Smooth muscle cell (in vitro differentiated cells): ENCODE data around the gene PGAM5. TPM values are rescaled to one million over a fixed set of nuclear protein-coding genes. Genes with fewer than 3 reads are reported as not detected.

Experiments
- DNase-seq: peaks from one replicate; lab custom pipeline; 2025; ENCODE audit not compliant: unreplicated experiment; lab: John Stamatoyannopoulos, UW
- H2AFZ ChIP-seq: fragments of 200-600 bp; sonication (generic); 2 replicates; pipeline ENCODE4 v1.6.0; 2016; ENCODE audit warnings: antibody characterized with exemption, low read depth, mild to moderate bottlenecking
- H3F3A ChIP-seq: fragments of 200-600 bp; sonication (generic); 2 replicates; pipeline ENCODE4 v1.6.0; 2017; ENCODE audit warnings: antibody characterized with exemption, low read depth
- H3K27ac ChIP-seq: fragments of 200-600 bp; sonication (generic); 2 replicates; pipeline ENCODE4 v1.5.1; 2016; ENCODE audit warnings: low read depth, mild to moderate bottlenecking
- H3K27me3 ChIP-seq: fragments of 200-600 bp; sonication (generic); 2 replicates; pipeline ENCODE4 v1.6.1; 2016; ENCODE audit warnings: low read depth, mild to moderate bottlenecking
- H3K36me3 ChIP-seq: fragments of 200-600 bp; sonication (generic); 2 replicates; pipeline ENCODE4 v1.5.1; 2016; ENCODE audit warnings: low read depth
- H3K4me1 ChIP-seq: fragments of 200-600 bp; sonication (generic); 2 replicates; pipeline ENCODE4 v1.5.1; 2016; ENCODE audit warnings: low read depth
- H3K4me2 ChIP-seq: fragments of 200-600 bp; sonication (generic); 2 replicates; pipeline ENCODE4 v1.6.0; 2016; ENCODE audit warnings: mild to moderate bottlenecking
- H3K4me3 ChIP-seq: fragments of 200-600 bp; sonication (generic); 2 replicates; pipeline ENCODE4 v1.5.1; 2016; ENCODE audit warnings: mild to moderate bottlenecking
- H3K79me2 ChIP-seq: fragments of 200-600 bp; sonication (generic); 2 replicates; pipeline ENCODE4 v1.6.0; 2016; ENCODE audit warnings: low read depth, mild to moderate bottlenecking
- H3K9ac ChIP-seq: fragments of 200-600 bp; sonication (generic); 2 replicates; pipeline ENCODE4 v1.6.0; 2016; ENCODE audit warnings: low read depth
- H3K9me3 ChIP-seq: fragments of 200-600 bp; sonication (generic); replicated peaks from 2 replicates; pipeline ENCODE4 v1.5.1; 2016; ENCODE audit warnings: low read depth
- H4K20me1 ChIP-seq: fragments of 200-600 bp; sonication (generic); 2 replicates; pipeline ENCODE4 v1.6.0; 2016; ENCODE audit warnings: low read depth
- WGBS: methylation state at CpG from one replicate; pipeline ENCODE4 v1.1.7; 2016; ENCODE audit warnings: low lambda C conversion rate; 5-methylcytosine and 5-hydroxymethylcytosine counted together
- polyA plus RNA-seq: library from polyadenylated mRNA; unstranded; fragments of >200 nt; fragmentation: Nextera tagmentation; extraction: Ambion mirVana; gene quantifications from 2 replicates; pipeline ENCODE4 v1.2.1, GENCODE V29; 2016
- total RNA-seq: library from RNA; depleted of rRNA; stranded (reverse); fragments of >200 nt; gene quantifications from 2 replicates; pipeline ENCODE4 v1.2.3, GENCODE V29; 2014
- TF ChIP-seq, protein P1 (sequence below): fragments of 200-600 bp; sonication (generic); IDR thresholded peaks from 2 replicates; pipeline ENCODE4 v1.5.1; 2017; ENCODE audit warnings: borderline replicate concordance, mild to moderate bottlenecking, antibody characterized with exemption; ENCODE audit not compliant: insufficient read depth, poor library complexity, severe bottlenecking

PGAM5 gene
- total and polyA plus RNA-seq, 2 experiments from 2014 or later, result 13.5 to 16.8 TPM

DNA sequence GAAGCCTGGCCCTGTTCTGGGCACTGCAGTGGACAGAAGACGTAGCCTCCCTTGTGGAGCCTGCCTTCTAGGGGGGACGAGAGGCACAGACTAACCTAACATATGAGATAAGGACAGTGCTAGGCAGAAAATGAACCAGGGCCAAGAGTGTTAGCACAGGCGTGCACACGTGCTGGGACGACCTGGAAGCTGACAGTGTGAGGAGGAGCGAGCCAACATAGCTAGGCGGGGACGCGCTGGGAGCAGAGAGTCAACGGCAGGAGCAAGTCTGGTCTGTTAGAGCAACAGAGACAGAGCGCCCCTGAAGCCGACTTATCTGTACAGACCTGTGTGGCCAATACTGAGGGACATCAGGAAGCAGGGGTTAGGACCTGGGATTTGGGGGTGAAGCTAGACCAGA, 15.2 kb upstream of the PGAM5 start:
- WGBS, result 97% methylated on average over 12 of the region's 12 CpGs

DNA sequence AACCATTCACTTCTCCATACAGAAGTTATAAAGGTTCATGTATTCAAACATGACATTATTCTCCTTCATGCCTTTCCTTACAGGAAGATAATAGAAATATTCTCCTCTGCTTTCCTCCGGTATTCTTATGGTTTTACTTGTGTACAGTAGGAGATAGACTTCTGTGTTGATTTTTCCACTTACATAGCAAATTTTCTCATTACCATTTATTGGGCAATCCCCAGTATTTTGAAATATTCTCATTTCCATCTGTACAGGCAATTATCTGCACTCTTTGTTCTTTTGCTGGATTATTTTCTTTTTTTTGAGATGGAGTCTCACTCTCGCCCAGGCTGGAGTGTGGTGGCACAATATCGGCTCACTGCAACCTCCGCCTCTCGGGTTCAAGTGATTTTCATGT, 12.3 kb upstream of the PGAM5 start:
- no peaks in the 10 kb centered on the region for H3K4me1 ChIP-seq
- no peak overlapping the region for H3K27ac ChIP-seq
- TF ChIP-seq, protein P1, sequence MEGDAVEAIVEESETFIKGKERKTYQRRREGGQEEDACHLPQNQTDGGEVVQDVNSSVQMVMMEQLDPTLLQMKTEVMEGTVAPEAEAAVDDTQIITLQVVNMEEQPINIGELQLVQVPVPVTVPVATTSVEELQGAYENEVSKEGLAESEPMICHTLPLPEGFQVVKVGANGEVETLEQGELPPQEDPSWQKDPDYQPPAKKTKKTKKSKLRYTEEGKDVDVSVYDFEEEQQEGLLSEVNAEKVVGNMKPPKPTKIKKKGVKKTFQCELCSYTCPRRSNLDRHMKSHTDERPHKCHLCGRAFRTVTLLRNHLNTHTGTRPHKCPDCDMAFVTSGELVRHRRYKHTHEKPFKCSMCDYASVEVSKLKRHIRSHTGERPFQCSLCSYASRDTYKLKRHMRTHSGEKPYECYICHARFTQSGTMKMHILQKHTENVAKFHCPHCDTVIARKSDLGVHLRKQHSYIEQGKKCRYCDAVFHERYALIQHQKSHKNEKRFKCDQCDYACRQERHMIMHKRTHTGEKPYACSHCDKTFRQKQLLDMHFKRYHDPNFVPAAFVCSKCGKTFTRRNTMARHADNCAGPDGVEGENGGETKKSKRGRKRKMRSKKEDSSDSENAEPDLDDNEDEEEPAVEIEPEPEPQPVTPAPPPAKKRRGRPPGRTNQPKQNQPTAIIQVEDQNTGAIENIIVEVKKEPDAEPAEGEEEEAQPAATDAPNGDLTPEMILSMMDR, result no peak
- 88% methylated on average over 5 of the region's 5 CpGs for WGBS
- H3K27me3 ChIP-seq, result no peaks in the 10 kb centered on the region
- H3K9me3 ChIP-seq, result no peaks in the 10 kb centered on the region
- H3K36me3 ChIP-seq, result no peaks in the 10 kb centered on the region
- H3K9ac ChIP-seq, result no peak overlapping the region
- H3K4me2 ChIP-seq, result no peak overlapping the region
- DNase-seq, result no peak
- no peaks in the 10 kb centered on the region for H4K20me1 ChIP-seq
- no peaks in the 10 kb centered on the region for H3F3A ChIP-seq
- no peak overlapping the region for H3K4me3 ChIP-seq
- no peaks in the 10 kb centered on the region for H3K79me2 ChIP-seq
- no peak overlapping the region for H2AFZ ChIP-seq

More for the DNA sequence above, 15.2 kb upstream of the PGAM5 start:
- Histone ChIP-seq H3K4me1 (no peaks in the 10 kb centered on the region), H3K9ac (no peak overlapping the region), H3K9me3 (no peaks in the 10 kb centered on the region), H3K4me3 (no peak overlapping the region), H3K27me3 (no peaks in the 10 kb centered on the region), H3F3A (no peaks in the 10 kb centered on the region), H4K20me1 (no peaks in the 10 kb centered on the region), H3K4me2 (no peak overlapping the region), H3K79me2 (no peaks in the 10 kb centered on the region), H3K27ac (no peak overlapping the region), H3K36me3 (no peaks in the 10 kb centered on the region), H2AFZ (no peak overlapping the region)
- no peak for DNase-seq
- TF ChIP-seq, protein P1, result no peak

DNA sequence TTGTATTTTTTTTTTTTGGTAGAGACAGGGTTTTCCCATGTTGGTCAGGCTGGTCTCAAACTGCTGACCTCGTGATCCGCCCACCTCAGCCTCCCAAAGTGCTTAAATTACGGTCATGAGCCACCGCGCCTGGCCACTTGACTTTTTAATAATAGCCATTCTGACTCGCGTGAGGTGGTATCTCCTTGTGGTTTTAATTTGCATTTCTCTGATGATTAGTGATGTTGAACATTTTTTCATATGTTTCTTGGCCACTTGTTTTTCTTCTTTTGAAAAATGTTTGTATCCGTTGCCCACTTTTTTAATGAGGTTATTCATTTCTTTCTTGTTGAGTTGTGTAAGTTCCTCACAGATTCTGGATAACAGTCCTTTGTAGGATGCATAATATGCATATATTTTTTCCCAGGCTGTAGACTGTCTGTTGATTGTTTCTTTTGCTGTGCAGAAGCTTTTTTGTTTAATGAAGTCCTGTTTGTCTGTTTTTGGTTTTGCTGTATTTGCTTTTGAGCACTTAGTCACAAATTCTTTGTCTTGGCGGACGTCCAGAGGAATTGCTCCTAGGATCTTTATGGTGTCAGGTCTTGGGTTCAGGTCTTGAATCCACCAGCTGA, 10.3 kb upstream of the PGAM5 start:
- H3K27ac ChIP-seq, result no peak overlapping the region
- no peaks in the 10 kb centered on the region for H4K20me1 ChIP-seq
- no peak for DNase-seq
- H3K79me2 ChIP-seq, result no peaks in the 10 kb centered on the region
- H3K4me1 ChIP-seq, result no peaks in the 10 kb centered on the region
- no peaks in the 10 kb centered on the region for H3F3A ChIP-seq
- H3K4me3 ChIP-seq, result no peak overlapping the region
- H3K9me3 ChIP-seq, result no peaks in the 10 kb centered on the region
- H3K9ac ChIP-seq, result no peak overlapping the region
- H3K27me3 ChIP-seq, result no peaks in the 10 kb centered on the region
- no peaks in the 10 kb centered on the region for H3K36me3 ChIP-seq
- no peak overlapping the region for H2AFZ ChIP-seq
- no peak overlapping the region for H3K4me2 ChIP-seq
- WGBS, result 81% methylated on average over 10 of the region's 10 CpGs
- TF ChIP-seq, protein P1, result no peak

DNA sequence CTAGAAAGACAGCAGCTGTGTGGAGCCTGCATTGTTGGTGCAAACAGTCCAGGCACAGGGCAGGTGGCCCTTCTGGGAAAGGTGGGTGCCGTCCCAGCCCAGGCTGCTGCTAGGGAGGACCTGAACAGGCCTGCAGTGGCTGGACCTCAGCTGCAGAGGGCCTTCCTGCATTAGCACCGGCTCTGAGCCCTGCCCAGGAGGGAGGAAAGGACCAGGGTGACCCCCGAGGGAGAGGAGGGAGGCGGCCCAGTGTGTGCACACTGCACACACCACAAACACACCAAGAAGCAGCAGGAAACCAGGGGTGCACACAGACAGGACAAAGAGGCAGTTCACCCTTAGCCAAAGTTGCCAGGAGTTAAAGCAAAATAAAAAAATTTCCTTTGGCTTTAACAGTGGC, 8.0 kb upstream of the PGAM5 start:
- H3K4me1 ChIP-seq, result no peaks in the 10 kb centered on the region
- H3K9me3 ChIP-seq, result no peaks in the 10 kb centered on the region
- H3K27me3 ChIP-seq, result no peaks in the 10 kb centered on the region
- no peaks in the 10 kb centered on the region for H4K20me1 ChIP-seq
- H3K36me3 ChIP-seq, result no peaks in the 10 kb centered on the region
- WGBS, result 92% methylated on average over 3 of the region's 4 CpGs
- no peak overlapping the region for H3K4me2 ChIP-seq
- H3K9ac ChIP-seq, result no peak overlapping the region
- DNase-seq, result no peak
- H3K4me3 ChIP-seq, result no peak overlapping the region
- TF ChIP-seq, protein P1, result no peak
- no peaks in the 10 kb centered on the region for H3K79me2 ChIP-seq
- no peak overlapping the region for H2AFZ ChIP-seq
- H3K27ac ChIP-seq, result no peak overlapping the region
- no peaks in the 10 kb centered on the region for H3F3A ChIP-seq
